Ammon's horn (tissue), 1 donor: ENCODE data around the gene MARCOL.
"Not testable (repeated sequence)": the region's sequence is repeated elsewhere in the genome, so short reads cannot be mapped to it uniquely, and the experiment has no call there.

Experiments
- DNase-seq: peaks from one replicate; pipeline ENCODE4 v3.0.0-alpha.2; 2016; ENCODE audit warnings: low spot score

The MARCOL gene

DNA sequence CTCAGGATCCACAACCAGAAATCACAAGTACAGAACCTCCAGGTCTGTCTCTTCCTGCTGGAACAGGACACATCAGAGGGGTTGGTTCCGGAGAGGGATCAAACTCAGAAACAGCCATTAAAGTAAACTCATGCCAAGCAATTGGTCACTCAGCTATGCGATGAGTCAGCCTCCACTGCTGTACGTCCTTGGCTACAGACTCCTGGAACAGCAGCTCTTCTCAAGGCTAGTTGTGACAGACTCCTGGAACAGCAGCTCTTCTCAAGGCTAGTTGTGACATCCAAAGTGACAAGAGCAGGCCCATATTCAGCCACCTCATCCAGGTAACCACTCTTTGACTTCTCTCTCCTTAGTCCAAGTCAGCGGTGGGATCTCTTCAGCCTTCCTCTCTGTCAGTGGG, 30.2 kb downstream of the MARCOL start, which contains the start of gene SPINK13:
SPINK13 (plus strand) TSS at position 229 of the 400 bp plus-strand sequence. CDS start 1,279 bp downstream, outside the sequence.
- DNase-seq = no peak

GRCh38 chr5:148275129-148275528, 36.8 kb downstream of the MARCOL start:
- DNase-seq = not testable (repeated sequence)

- not testable (repeated sequence) for DNase-seq
Measured at GRCh38 chr5:148280893-148281292, 42.6 kb downstream of the MARCOL start.

DNA sequence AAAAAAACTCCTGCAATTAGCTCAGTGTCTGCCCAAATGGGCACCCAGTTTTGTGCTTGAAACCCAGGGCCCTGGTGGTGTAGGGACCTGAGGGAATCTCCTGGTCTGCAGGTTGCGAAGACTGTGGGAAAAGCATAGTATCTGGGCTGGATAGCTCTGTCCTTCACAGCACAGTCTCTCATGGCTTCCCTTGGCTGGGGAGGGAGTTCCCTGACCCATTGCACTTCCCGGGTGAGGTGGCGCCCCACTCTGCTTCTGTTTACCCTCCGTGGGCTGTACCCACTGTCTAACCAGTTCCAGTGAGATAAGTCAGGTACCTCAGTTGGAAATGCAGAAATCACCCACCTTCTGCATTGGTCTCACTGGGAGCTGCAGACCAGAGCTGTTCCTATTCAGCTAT, 43.0 kb downstream of the MARCOL start:
- not testable (repeated sequence) for DNase-seq

- DNase-seq = peak; percentile 30
Measured at GRCh38 chr5:148290271-148291195, 52.2 kb downstream of the MARCOL start.
